Tibial artery (tissue), 4 donors: Measurements from ENCODE around the gene MAX.

ENCODE experiments used
- DNase-seq, 2 donors: peaks; one replicate each; pipeline ENCODE4 v3.0.0-alpha.2; 2019
- H3K27ac ChIP-seq, 2 donors: fragments of 200-600 bp; sonication (generic) in 1 of 2; 1 replicate in 1 of 2; 2 replicates in 1 of 2; pipeline ENCODE4 v1.5.1; 2018 to 2019; ENCODE audit warnings: mild to moderate bottlenecking in 1 of 2
- H3K27me3 ChIP-seq, 2 donors: fragments of 200-600 bp; sonication (generic) in 1 of 2; one replicate each; pipeline versions ENCODE4 v1.5.1 to v1.6.0; 2016 to 2019
- H3K36me3 ChIP-seq, 3 donors: fragments of 200-600 bp; sonication (generic) in 2 of 3; one replicate each; pipeline ENCODE4 v1.5.1; 2016 to 2019; ENCODE audit warnings: mild to moderate bottlenecking in 2 of 3
- H3K4me1 ChIP-seq, 4 donors: fragments of 200-600 bp; sonication (generic) in 2 of 4; 1 replicate in 3 of 4; 2 replicates in 1 of 4; pipeline ENCODE4 v1.5.1; 2016 to 2019
- H3K4me3 ChIP-seq, 2 donors: fragments of 200-600 bp; sonication (generic) in 1 of 2; 1 replicate in 1 of 2; 2 replicates in 1 of 2; pipeline ENCODE4 v1.5.1; 2018 to 2019; ENCODE audit warnings: mild to moderate bottlenecking in 2 of 2
- H3K9me3 ChIP-seq, 3 donors: fragments of 200-600 bp; sonication (generic) in 1 of 3; one replicate each; pipeline ENCODE4 v1.5.1; 2016 to 2019
- CTCF ChIP-seq, 2 experiments: fragments of 200-600 bp in 1 of 2; fragments of 450-650 bp in 1 of 2; IDR thresholded peaks; one replicate each; pipeline ENCODE4 v1.5.1; 2017 to 2019; ENCODE audit warnings: antibody characterized with exemption in 2 of 2, mild to moderate bottlenecking in 1 of 2, moderate library complexity in 1 of 2
- intact Hi-C: fragments of 100-400 bp; cut with DNase I; formaldehyde crosslinking; loops from one replicate; pipeline ENCODE4 v1.15.0; 2023; ENCODE audit warnings: low total_unique reads

Gene MAX

GRCh38 chr14:65070471-65070976 lies 31.8 kb downstream of the MAX start:
- DNase-seq: no peak
- intact Hi-C loops: no loop called here
- Histone ChIP-seq H3K27ac (no peak overlapping the region), H3K4me3 (no peak overlapping the region), H3K9me3 (no peaks in the 10 kb centered on the region), H3K27me3 (no peaks in the 10 kb centered on the region), H3K4me1 (peaks cover 0 to 38% (median 23%) of the 10 kb centered on the region in 4 donors), H3K36me3 (peaks cover 6 to 36% (median 30%) of the 10 kb centered on the region in 3 donors)
- no peak for TF ChIP-seq CTCF (IDR thresholded peaks at IDR 0.05)

- DNase-seq: no peak
- Histone ChIP-seq H3K36me3 (peaks cover 6 to 37% (median 36%) of the 10 kb centered on the region in 3 donors), H3K27me3 (no peaks in the 10 kb centered on the region), H3K27ac (no peak overlapping the region), H3K4me3 (no peak overlapping the region), H3K4me1 (peaks cover 0 to 37% (median 23%) of the 10 kb centered on the region in 4 donors), H3K9me3 (no peaks in the 10 kb centered on the region)
- TF ChIP-seq CTCF (IDR thresholded peaks at IDR 0.05): no peak
- intact Hi-C loops: no loop called here
Measured at GRCh38 chr14:65069874-65070413, 32.4 kb downstream of the MAX start.

- no peak for TF ChIP-seq CTCF (IDR thresholded peaks at IDR 0.05)
Measured at GRCh38 chr14:65065719-65066118, 36.6 kb downstream of the MAX start.

GRCh38 chr14:65062096-65063075 lies 39.9 kb downstream of the MAX start:
- Histone ChIP-seq H3K9me3 (no peaks in the 10 kb centered on the region), H3K27me3 (no peaks in the 10 kb centered on the region), H3K4me1 (no peaks in the 10 kb centered on the region), H3K36me3 (peaks cover 21 to 55% (median 49%) of the 10 kb centered on the region in 3 donors), H3K4me3 (no peak overlapping the region), H3K27ac (no peak overlapping the region)
- intact Hi-C loops: no loop called here
- no peak for DNase-seq
- no peak for TF ChIP-seq CTCF (IDR thresholded peaks at IDR 0.05)

More at GRCh38 chr14:65065719-65066118, 36.6 kb downstream of the MAX start:
- H3K4me1 ChIP-seq: peaks cover 0 to 11% (median 5%) of the 10 kb centered on the region in 4 donors
- H3K27me3 ChIP-seq: no peaks in the 10 kb centered on the region
- H3K27ac ChIP-seq: no peak overlapping the region
- intact Hi-C loops: no loop called here
- no peaks in the 10 kb centered on the region for H3K9me3 ChIP-seq
- H3K4me3 ChIP-seq: no peak overlapping the region
- H3K36me3 ChIP-seq: peaks cover 21 to 73% (median 68%) of the 10 kb centered on the region in 3 donors
- no peak for DNase-seq

GRCh38 chr14:65057695-65058094 lies 44.6 kb downstream of the MAX start:
- no peak overlapping the region for H3K27ac ChIP-seq
- TF ChIP-seq CTCF (IDR thresholded peaks at IDR 0.05): no peak
- no peaks in the 10 kb centered on the region for H3K27me3 ChIP-seq
- no peaks in the 10 kb centered on the region for H3K4me1 ChIP-seq
- peaks cover 15 to 57% (median 34%) of the 10 kb centered on the region in 3 donors for H3K36me3 ChIP-seq
- no peak overlapping the region for H3K4me3 ChIP-seq
- no peaks in the 10 kb centered on the region for H3K9me3 ChIP-seq
- intact Hi-C loops: no loop called here
- DNase-seq: no peak
